Psoas muscle (tissue), 8 donors: ENCODE measurements around the gene TMEM150C. TPM values are rescaled to one million over a fixed set of nuclear protein-coding genes. Genes with fewer than 3 reads are reported as not detected.
"Not testable (repeated sequence)": the region's sequence is repeated elsewhere in the genome, so short reads cannot be mapped to it uniquely, and the experiment has no call there.

ENCODE experiments used
- ATAC-seq, 4 donors: fragments of 200-7000 bp; cut with Tn5 transposase; one replicate each; pipeline ENCODE4 v1.9.1; 2020; ENCODE audit warnings: moderate library complexity in 3 of 4, mild to moderate bottlenecking in 2 of 4
- DNase-seq, 2 donors: peaks; one replicate each; pipeline ENCODE4 v3.0.0-alpha.2; 2020
- H3K27ac ChIP-seq: fragments of 200-600 bp; one replicate; pipeline ENCODE4 v1.8.0; 2022
- H3K27me3 ChIP-seq, 3 donors: fragments of 200-600 bp in 1 of 3; one replicate each; pipeline versions ENCODE4 v1.6.1 to v1.8.0; 2013 to 2022; ENCODE audit warnings: low read length in 2 of 3, mild to moderate bottlenecking in 2 of 3, moderate library complexity in 1 of 3; ENCODE audit not compliant: insufficient read depth in 3 of 3
- H3K36me3 ChIP-seq, 2 donors: fragments of 200-600 bp in 1 of 2; one replicate each; pipeline versions ENCODE4 v1.6.1 to v1.8.0; 2013 to 2022; ENCODE audit warnings: low read depth in 1 of 2, mild to moderate bottlenecking in 1 of 2, moderate library complexity in 1 of 2; ENCODE audit not compliant: insufficient read depth in 1 of 2
- H3K4me1 ChIP-seq: fragments of 200-600 bp; one replicate; pipeline ENCODE4 v1.8.0; 2022
- H3K4me3 ChIP-seq: fragments of 200-600 bp; one replicate; pipeline ENCODE4 v1.8.0; 2022; ENCODE audit warnings: mild to moderate bottlenecking
- H3K9me3 ChIP-seq: fragments of 200-600 bp; one replicate; pipeline ENCODE4 v1.8.0; 2022
- CTCF ChIP-seq: fragments of 200-600 bp; IDR thresholded peaks from one replicate; pipeline ENCODE4 v1.8.0; 2022; ENCODE audit warnings: antibody characterized with exemption
- WGBS, 3 donors: extraction: QIAGEN DNeasy Blood & Tissue Kit; methylation state at CpG; one replicate each; pipeline versions ENCODE4 v1.1.6 to v1.1.7; 2013; 5-methylcytosine and 5-hydroxymethylcytosine counted together
- intact Hi-C, 2 donors: fragments of 100-400 bp; cut with DNase I; formaldehyde crosslinking; loops; one replicate each; pipeline versions ENCODE4 v1.11.0 to v1.14.2; 2022
- polyA plus RNA-seq, 3 donors: library from polyadenylated mRNA; stranded (reverse); fragments of 200-250 nt; gene quantifications; one replicate each; pipeline ENCODE4 v1.2.3, GENCODE V29; 2013
- total RNA-seq, 4 donors: library from RNA; stranded (reverse); fragmentation: NEBNext Ultra II Directional in 2 of 4; extraction: Animal tissue kit (Norgen Biotek cat#: 25700) in 2 of 4; gene quantifications; one replicate each; pipeline versions ENCODE4 v1.2.1 to v1.2.4, GENCODE V29; 2021 to 2023
- donor health status: healthy with polysubstance abuse.
- donor health status: DM: no; HTN: no; CAD: no; lungs with moderate emphysema.
- donor health status: Bipolar disorder and iron deficiency.
- donor health status: healthy.
- donor health status: DM: yes; HTN: yes; CAD: no.
- donor health status: DM: no; HTN: no; CAD: no.
- donor health status: DM: no; HTN: no; CAD: no.
- donor health status: DM: yes; HTN: yes; CAD: no.

Gene TMEM150C
- total and polyA plus RNA-seq, 7 donors: 2.6 to 5.8 (median 3.6) TPM

- Histone ChIP-seq H3K4me3 (no peak overlapping the region), H3K36me3 (no peaks in the 10 kb centered on the region), H3K9me3 (no peaks in the 10 kb centered on the region), H3K4me1 (no peaks in the 10 kb centered on the region), H3K27me3 (no peaks in the 10 kb centered on the region), H3K27ac (no peak overlapping the region)
- no peak for DNase-seq
- no peak for TF ChIP-seq CTCF
- ATAC-seq: no peak
- 82 to 89% (median 83%) methylated on average over 3 of the region's 3 CpGs for WGBS, 3 donors
- intact Hi-C loops: no loop called here
Observed at GRCh38 chr4:82555276-82555675, 6.5 kb downstream of the TMEM150C start.

GRCh38 chr4:82553020-82553419 lies 8.8 kb downstream of the TMEM150C start:
- no peak for DNase-seq
- 92 to 97% (median 96%) methylated on average over 3 of the region's 3 CpGs for WGBS, 3 donors
- Histone ChIP-seq H3K27ac (no peak overlapping the region), H3K27me3 (no peaks in the 10 kb centered on the region), H3K36me3 (no peaks in the 10 kb centered on the region), H3K4me3 (no peak overlapping the region), H3K4me1 (no peaks in the 10 kb centered on the region), H3K9me3 (no peaks in the 10 kb centered on the region)
- intact Hi-C loops: no loop called here
- TF ChIP-seq CTCF: no peak
- no peak for ATAC-seq

GRCh38 chr4:82551734-82552133 lies 10.1 kb downstream of the TMEM150C start:
- H3K27ac ChIP-seq: no peak overlapping the region
- TF ChIP-seq CTCF: no peak
- WGBS, 3 donors: 54 to 58% (median 56%) methylated on average over 2 of the region's 2 CpGs
- H3K4me1 ChIP-seq: no peaks in the 10 kb centered on the region
- no peak for DNase-seq
- peaks cover 3% of the 10 kb centered on the region for H3K9me3 ChIP-seq
- no peaks in the 10 kb centered on the region for H3K27me3 ChIP-seq
- ATAC-seq: no peak
- intact Hi-C loops: no loop called here
- H3K36me3 ChIP-seq: no peaks in the 10 kb centered on the region
- no peak overlapping the region for H3K4me3 ChIP-seq

- H3K4me1 ChIP-seq, intact Hi-C loops, H3K27ac ChIP-seq, ATAC-seq, DNase-seq, H3K27me3 ChIP-seq, H3K9me3 ChIP-seq, H3K36me3 ChIP-seq, H3K4me3 ChIP-seq: not testable (repeated sequence)
- WGBS, 3 donors: 96 to 98% (median 98%) methylated on average over 3 of the region's 3 CpGs
Observed at GRCh38 chr4:82547850-82548249, 13.9 kb downstream of the TMEM150C start.

- WGBS, 3 donors: 98 to 100% (median 100%) methylated on average over 1 of the region's 1 CpG
- H3K27ac ChIP-seq: no peak overlapping the region
- H3K27me3 ChIP-seq: no peaks in the 10 kb centered on the region
- peaks cover 3% of the 10 kb centered on the region for H3K9me3 ChIP-seq
- no peak for TF ChIP-seq CTCF
- H3K36me3 ChIP-seq: no peaks in the 10 kb centered on the region
- H3K4me1 ChIP-seq: no peaks in the 10 kb centered on the region
- DNase-seq (no peak), ATAC-seq (no peak)
- no peak overlapping the region for H3K4me3 ChIP-seq
- intact Hi-C loops: no loop called here
Observed at GRCh38 chr4:82543131-82543530, 18.7 kb downstream of the TMEM150C start.
